H1 (cell line): ENCODE measurements around the gene NXPH3. TPM values are rescaled to one million over a fixed set of nuclear protein-coding genes. Genes with fewer than 3 reads are reported as not detected.
A peak's percentile ranks its signal among the peaks of the same experiment; 100 is the strongest.

ENCODE experiments used
- BCL11A ChIP-seq, 2 experiments: IDR thresholded peaks; one replicate each; pipeline ENCODE4 v1.6.1; 2011; ENCODE audit warnings: low read depth in 2 of 2, low read length in 2 of 2, mild to moderate bottlenecking in 2 of 2
- CHD2 ChIP-seq: IDR thresholded peaks from 2 replicates; pipeline ENCODE4 v1.6.1; 2012; ENCODE audit warnings: low read length, improper control_type of control experiment
- CREB1 ChIP-seq: IDR thresholded peaks from 2 replicates; pipeline ENCODE4 v1.6.1; 2012; ENCODE audit warnings: inconsistent platforms
- EZH2 ChIP-seq: fragments of 200-600 bp; sonication (generic); IDR thresholded peaks from 2 replicates; pipeline ENCODE4 v1.7.1; 2012; ENCODE audit warnings: low read depth, mild to moderate bottlenecking, moderate library complexity, low read length, inconsistent platforms; ENCODE audit not compliant: severe bottlenecking
- JUN ChIP-seq: IDR thresholded peaks from 2 replicates; pipeline ENCODE4 v1.6.1; 2011; ENCODE audit warnings: low read depth, mild to moderate bottlenecking, improper control_type of control experiment, low read length
- KDM4A ChIP-seq: IDR thresholded peaks from one replicate; pipeline ENCODE4 v1.7.1; 2012; ENCODE audit warnings: low read depth, mild to moderate bottlenecking, moderate library complexity, low read length, inconsistent platforms; ENCODE audit not compliant: severe bottlenecking
- NRF1 ChIP-seq: IDR thresholded peaks from 2 replicates; pipeline ENCODE4 v1.6.1; 2011; ENCODE audit warnings: mild to moderate bottlenecking, low read depth, low read length, improper control_type of control experiment
- PHF8 ChIP-seq: fragments of 200-600 bp; sonication (generic); conservative IDR thresholded peaks from 2 replicates; pipeline ENCODE4 v1.7.1; 2012; ENCODE audit warnings: low read depth, mild to moderate bottlenecking, inconsistent platforms, low read length, moderate library complexity
- POLR2A ChIP-seq, 2 experiments: IDR thresholded peaks; 1 replicate in 1 of 2; 2 replicates in 1 of 2; pipeline ENCODE4 v1.6.1; 2011; ENCODE audit warnings: low read depth in 2 of 2, low read length in 2 of 2, mild to moderate bottlenecking in 2 of 2; ENCODE audit errors: control extremely low read depth in 1 of 2
- POLR2AphosphoS5 ChIP-seq: IDR thresholded peaks from 2 replicates; pipeline ENCODE4 v1.6.1; 2011; ENCODE audit warnings: low read depth, low read length
- RAD21 ChIP-seq, 2 experiments: IDR thresholded peaks in 1 of 2; conservative IDR thresholded peaks in 1 of 2; 2 replicates each; pipeline ENCODE4 v1.6.1; 2011; ENCODE audit warnings: low read depth in 2 of 2, low read length in 2 of 2, improper control_type of control experiment in 1 of 2, inconsistent platforms in 1 of 2, mild to moderate bottlenecking in 1 of 2, moderate library complexity in 1 of 2
- SAP30 ChIP-seq: fragments of 300-600 bp; sonication (generic); IDR thresholded peaks from 2 replicates; pipeline ENCODE4 v1.7.1; 2012; ENCODE audit warnings: low read length, moderate library complexity, mild to moderate bottlenecking, inconsistent platforms; ENCODE audit not compliant: insufficient read depth, insufficient replicate concordance
- SIRT6 ChIP-seq: IDR thresholded peaks from one replicate; pipeline ENCODE4 v1.7.1; 2012; ENCODE audit warnings: low read length, inconsistent platforms
- SIX5 ChIP-seq: IDR thresholded peaks from 2 replicates; pipeline ENCODE4 v1.6.1; 2011; ENCODE audit warnings: mild to moderate bottlenecking, low read depth, low read length
- TAF7 ChIP-seq: optimal IDR thresholded peaks from 2 replicates; pipeline ENCODE3; 2011; ENCODE audit warnings: low read depth, mild to moderate bottlenecking, inconsistent platforms, low read length, moderate library complexity, borderline replicate concordance
- ZNF274 ChIP-seq: IDR thresholded peaks from 2 replicates; pipeline ENCODE4 v1.7.0; 2012; ENCODE audit warnings: low read length, borderline replicate concordance; ENCODE audit errors: extremely low read depth
- polyA plus RNA-seq, 7 experiments: library from polyadenylated mRNA; depleted of rRNA in 3 of 7; stranded (reverse) in 5 of 7; unstranded in 2 of 7; fragments of >200 nt in 5 of 7; fragments of 200-250 nt in 2 of 7; gene quantifications; 1 replicate in 5 of 7; 2 replicates in 1 of 7; 4 replicates in 1 of 7; pipeline versions ENCODE4 v1.2.1 to v1.2.3, GENCODE V29; 2011 to 2013; ENCODE audit warnings: missing spikeins in 2 of 7, mixed read lengths in 2 of 7
- total RNA-seq: library from RNA; stranded (reverse); fragmentation: NEBNext Ultra II Directional; extraction: Animal tissue kit (Norgen Biotek cat#: 25700); gene quantifications from 2 replicates; pipeline ENCODE4 v1.2.1, GENCODE V29; 2021
- TF ChIP-seq, protein P1 (sequence below): IDR thresholded peaks from 2 replicates; pipeline ENCODE4 v1.6.1; 2011; ENCODE audit warnings: low read depth, mild to moderate bottlenecking, low read length; ENCODE audit not compliant: insufficient read depth

NXPH3 gene
- total and polyA plus RNA-seq, 2 of the 8 experiments (the other 6 are each of a cell fraction or from before 2014, with no cell fraction given) = 2.5 to 3.7 TPM

DNA sequence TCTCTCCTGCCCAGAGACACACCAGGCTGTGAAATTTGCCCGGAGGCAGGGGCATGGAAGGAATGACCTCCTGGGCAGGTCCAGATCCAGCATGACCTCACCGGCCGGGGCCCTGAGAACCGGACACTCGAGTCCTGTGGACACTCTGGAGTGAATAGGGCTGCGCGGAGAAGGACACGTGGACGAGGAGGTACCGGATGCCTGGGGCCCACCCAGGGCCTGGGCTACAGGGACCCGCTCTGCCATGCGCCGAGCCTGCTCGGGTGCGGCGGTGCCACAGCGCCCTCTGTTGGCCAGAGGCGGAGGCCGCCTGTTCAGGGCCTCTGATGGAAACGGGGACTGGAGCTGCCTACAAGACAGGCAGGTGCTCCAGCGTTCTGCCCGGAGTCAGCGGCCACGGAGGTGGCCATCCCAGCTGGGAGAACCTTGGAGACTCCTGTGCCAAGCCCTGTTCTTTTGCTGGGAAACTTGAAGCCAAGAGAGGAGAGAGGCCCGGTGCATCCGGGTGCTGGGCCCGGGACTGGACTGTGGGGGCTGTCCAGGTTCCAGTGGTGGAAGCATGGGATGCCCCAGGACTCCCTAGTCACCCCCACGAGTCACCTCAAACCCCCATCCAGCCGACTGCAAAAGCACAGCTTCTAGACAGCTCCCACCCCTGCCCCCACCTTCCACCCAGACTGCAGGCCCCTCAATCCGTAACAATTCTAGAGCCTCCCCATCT lies 19.3 kb upstream of the NXPH3 start (continued):
- TF ChIP-seq JUN = no peak
- TF ChIP-seq TAF7 = peak; percentile 49
- TF ChIP-seq RAD21 (IDR thresholded peaks at IDR 0.05 in 1 of 2, conservative IDR thresholded peaks at IDR 0.05 in 1 of 2; ENCODE audit: low read depth in 2 of 2, low read length in 2 of 2) = peak; percentile 97 to 99
- TF ChIP-seq PHF8 = no peak
- TF ChIP-seq ZNF274 = no peak
- TF ChIP-seq SIX5 = no peak
- peak; percentile 47 for TF ChIP-seq CREB1
- TF ChIP-seq CHD2 = no peak
- TF ChIP-seq POLR2AphosphoS5 = no peak; the same call in 1 of the 2 replicates
- no peak for TF ChIP-seq SAP30
- TF ChIP-seq KDM4A = no peak
- TF ChIP-seq POLR2A (IDR thresholded peaks at IDR 0.05; ENCODE audit: control extremely low read depth in 1 of 2, low read depth in 2 of 2, low read length in 2 of 2) = no peak
- TF ChIP-seq EZH2 = no peak
- peak; percentile 21; the same call in 1 of the 2 replicates for TF ChIP-seq NRF1
- TF ChIP-seq, protein P1, sequence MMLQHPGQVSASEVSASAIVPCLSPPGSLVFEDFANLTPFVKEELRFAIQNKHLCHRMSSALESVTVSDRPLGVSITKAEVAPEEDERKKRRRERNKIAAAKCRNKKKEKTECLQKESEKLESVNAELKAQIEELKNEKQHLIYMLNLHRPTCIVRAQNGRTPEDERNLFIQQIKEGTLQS = 0 out of 2 replicates have a peak, but pooled peaks have one; percentile 3
- TF ChIP-seq SIRT6 = no peak
- no peak for TF ChIP-seq BCL11A (IDR thresholded peaks at IDR 0.05; ENCODE audit: low read depth in 2 of 2, low read length in 2 of 2)
